Stimulated activated CD8-positive, alpha-beta memory T cell treated with anti-CD3 and anti-CD28 coated beads, Interleukin-2, amount 100 ng/mL, for 48 hours (primary cell): ENCODE data around the gene RADIL.

ENCODE experiments used
- DNase-seq, 2 donors: peaks; one replicate each; pipeline ENCODE4 v3.0.0-alpha.2; 2020; ENCODE audit warnings: low read depth in 2 of 2

Gene RADIL

GRCh38 chr7:4754433-4755010 lies 129.0 kb downstream of the RADIL start:
- DNase-seq = no peak

DNA sequence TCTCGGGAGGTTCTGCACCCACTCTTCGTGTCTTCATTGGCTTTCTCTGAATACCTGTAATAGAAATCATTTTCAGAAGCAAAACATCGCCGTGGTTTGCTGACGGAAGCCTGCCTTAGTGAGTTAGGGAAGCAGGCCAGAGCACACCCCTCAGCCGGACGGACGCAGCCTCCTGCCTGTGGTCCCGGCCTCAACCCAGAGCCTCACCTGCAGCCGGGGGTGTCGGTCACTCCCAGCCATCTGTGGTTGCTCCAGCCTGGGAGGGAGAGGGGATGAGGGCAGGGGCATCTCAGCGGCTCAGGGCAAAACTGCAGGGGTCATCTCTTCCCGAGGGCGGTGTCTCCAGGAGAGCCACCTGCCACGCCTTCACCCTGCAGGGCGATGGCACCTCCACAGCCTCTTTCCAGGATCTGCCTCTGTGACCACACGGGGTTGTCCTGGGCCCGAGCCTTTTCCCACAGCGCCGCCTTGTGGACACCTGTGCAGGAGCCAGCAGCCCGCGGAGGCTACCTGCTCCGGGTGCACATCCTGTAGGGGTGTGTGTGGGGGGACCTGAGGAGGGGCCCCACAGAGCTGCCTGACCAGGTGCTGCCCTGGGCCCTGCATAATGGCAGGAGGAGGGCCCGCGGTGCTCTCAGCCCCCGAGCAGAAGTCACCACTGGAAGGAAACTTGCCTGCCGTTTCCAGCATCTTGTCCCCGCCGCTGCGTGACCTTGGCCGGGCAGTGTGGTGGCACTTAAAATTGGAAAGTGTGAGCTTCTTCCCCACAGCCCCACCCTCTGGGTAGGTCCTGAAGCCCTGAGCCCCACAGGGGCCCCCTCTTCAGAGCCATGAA lies 129.7 kb downstream of the RADIL start:
- DNase-seq = peak; percentile 71 to 76

DNA sequence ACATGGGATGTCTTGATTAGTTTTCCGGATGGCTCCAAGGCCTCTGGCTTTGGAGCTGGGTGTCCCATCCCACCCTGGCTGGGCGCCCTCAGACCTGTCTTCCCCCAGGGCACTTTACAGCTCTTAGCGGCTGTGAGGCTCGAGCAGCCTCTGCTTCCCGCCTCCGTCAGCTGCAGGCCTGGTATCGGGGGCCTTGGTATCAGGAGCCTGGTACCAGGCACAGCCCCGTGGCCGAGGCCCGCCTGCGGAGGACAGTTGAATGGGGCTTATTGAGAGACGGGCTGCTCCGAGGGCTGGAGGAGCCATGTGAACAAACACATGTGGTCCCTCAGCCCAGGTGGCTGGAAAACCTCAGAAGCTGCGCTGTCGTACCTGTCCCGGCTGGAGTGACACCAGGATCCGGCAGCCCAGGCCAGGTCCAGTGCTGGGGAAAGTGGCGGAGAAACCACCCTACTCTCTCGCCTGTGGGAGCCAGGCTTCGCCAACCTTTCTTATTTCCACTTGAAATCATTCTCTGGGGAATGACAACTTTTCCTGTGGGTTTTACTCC lies 132.0 kb downstream of the RADIL start:
- no peak for DNase-seq

DNA sequence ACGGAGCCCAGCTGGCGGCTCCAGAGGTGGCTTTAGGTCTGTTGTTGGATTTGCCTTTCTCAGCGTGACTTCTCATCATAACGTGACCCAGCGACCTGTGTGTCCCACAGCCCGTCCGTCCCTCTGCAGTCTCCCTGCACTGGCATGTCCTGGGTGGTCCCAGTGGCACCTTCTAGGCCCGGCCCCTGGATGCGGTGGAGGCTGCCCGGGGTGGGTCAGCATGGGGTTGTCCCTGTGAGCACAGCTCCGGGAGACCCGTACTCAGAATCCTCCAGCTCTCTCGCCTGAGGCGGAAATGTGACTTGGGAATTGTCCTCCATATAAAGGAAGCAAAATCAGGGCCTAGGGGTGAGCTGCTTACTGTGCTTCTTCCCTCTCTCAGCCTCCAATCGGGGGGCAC lies 133.7 kb downstream of the RADIL start:
- DNase-seq = no peak

- DNase-seq = no peak
Observed at GRCh38 chr7:4749363-4749762, 134.2 kb downstream of the RADIL start.
